Measurements from ENCODE around the gene CIB2.

The CIB2 gene

GRCh38 chr15:78105476-78106241 lies 25.6 kb downstream of the CIB2 start:
- DNase-seq = no peak

GRCh38 chr15:78104566-78105475 lies 26.4 kb downstream of the CIB2 start:
- DNase-seq = no peak

- DNase-seq = no peak
Measured at GRCh38 chr15:78104119-78104479, 27.1 kb downstream of the CIB2 start.

GRCh38 chr15:78103406-78104118 lies 27.7 kb downstream of the CIB2 start:
- DNase-seq = no peak

GRCh38 chr15:78102741-78103140 lies 28.5 kb downstream of the CIB2 start:
- DNase-seq = no peak

- DNase-seq = no peak
Measured at GRCh38 chr15:78102211-78102610, 29.0 kb downstream of the CIB2 start.

GRCh38 chr15:78101423-78102105 lies 29.7 kb downstream of the CIB2 start:
- no peak for DNase-seq

- DNase-seq = no peak
Measured at GRCh38 chr15:78100886-78101285, 30.4 kb downstream of the CIB2 start.

- no peak for DNase-seq
Measured at GRCh38 chr15:78098131-78098755, 33.0 kb downstream of the CIB2 start.

- no peak for DNase-seq
Measured at GRCh38 chr15:78097667-78098066, 33.6 kb downstream of the CIB2 start.

GRCh38 chr15:78093242-78094020 lies 37.8 kb downstream of the CIB2 start:
- DNase-seq = no peak

- no peak for DNase-seq
Measured at GRCh38 chr15:78092261-78093041, 38.8 kb downstream of the CIB2 start, which contains the start of gene SH2D7. TSS of gene SH2D7 (plus strand) at chr15:78092561. CDS start at chr15:78092585, 24 bp downstream.

GRCh38 chr15:78090422-78091063 lies 40.7 kb downstream of the CIB2 start:
- no peak for DNase-seq

GRCh38 chr15:78088773-78089080 lies 42.5 kb downstream of the CIB2 start:
- no peak for DNase-seq

GRCh38 chr15:78087951-78088772 lies 43.1 kb downstream of the CIB2 start:
- no peak for DNase-seq

GRCh38 chr15:78085928-78086327 lies 45.3 kb downstream of the CIB2 start:
- no peak for DNase-seq

- no peak for DNase-seq
Measured at GRCh38 chr15:78084449-78084750, 46.8 kb downstream of the CIB2 start.

GRCh38 chr15:78083687-78084448 lies 47.4 kb downstream of the CIB2 start:
- DNase-seq = no peak

GRCh38 chr15:78083186-78083585 lies 48.1 kb downstream of the CIB2 start:
- no peak for DNase-seq
